HEK293T (cell line): ENCODE results near the gene SERPINB6.
A peak's percentile ranks its signal among the peaks of the same experiment; 100 is the strongest.
"Not testable (repeated sequence)": the region's sequence is repeated elsewhere in the genome, so short reads cannot be mapped to it uniquely, and the experiment has no call there.

Source experiments
- CTCF ChIA-PET: fragments of 350-600 bp; formaldehyde crosslinking; extraction: SDS; loops from one replicate; lab custom pipeline; 2021; ENCODE audit warnings: antibody characterized with exemption, inconsistent platforms; lab: Yijun Ruan, JAX
- POLR2A ChIA-PET: fragments of 350-600 bp; formaldehyde crosslinking; extraction: SDS; loops from one replicate; lab custom pipeline; 2020; ENCODE audit warnings: antibody characterized with exemption, inconsistent platforms; lab: Yijun Ruan, JAX
- DNase-seq: peaks from one replicate; pipeline ENCODE4 v3.0.0; 2012; ENCODE audit warnings: mixed read lengths; ENCODE audit errors: extremely low spot score
- ARNT ChIP-seq: fragments of 450-650 bp; IDR thresholded peaks from 2 replicates; pipeline ENCODE4 v1.6.1; 2017; ENCODE audit warnings: mild to moderate bottlenecking
- BHLHE40 ChIP-seq: fragments of 450-650 bp; IDR thresholded peaks from 2 replicates; pipeline ENCODE4 v1.6.1; 2016; ENCODE audit warnings: mild to moderate bottlenecking, moderate library complexity, borderline replicate concordance
- CTBP1 ChIP-seq: fragments of 450-650 bp; IDR thresholded peaks from 2 replicates; pipeline ENCODE4 v1.6.1; 2016; ENCODE audit warnings: borderline replicate concordance
- ELF4 ChIP-seq: fragments of 450-650 bp; IDR thresholded peaks from 2 replicates; pipeline ENCODE4 v1.6.1; 2017; ENCODE audit warnings: antibody characterized with exemption
- FOXA1 ChIP-seq: fragments of 450-650 bp; IDR thresholded peaks from 2 replicates; pipeline ENCODE4 v1.6.1; 2016; ENCODE audit warnings: mild to moderate bottlenecking
- FOXK2 ChIP-seq: fragments of 450-650 bp; IDR thresholded peaks from 2 replicates; pipeline ENCODE4 v1.6.1; 2016; ENCODE audit warnings: mild to moderate bottlenecking
- FOXM1 ChIP-seq: fragments of 450-650 bp; IDR thresholded peaks from 2 replicates; pipeline ENCODE4 v1.6.1; 2017; ENCODE audit warnings: mild to moderate bottlenecking, borderline replicate concordance
- HDGF ChIP-seq: fragments of 450-650 bp; IDR thresholded peaks from 2 replicates; pipeline ENCODE4 v1.6.1; 2017; ENCODE audit warnings: antibody characterized with exemption, borderline replicate concordance
- L3MBTL2 ChIP-seq: fragments of 450-650 bp; conservative IDR thresholded peaks from 2 replicates; pipeline ENCODE4 v1.6.1; 2016; ENCODE audit warnings: mild to moderate bottlenecking
- LEF1 ChIP-seq: fragments of 450-650 bp; IDR thresholded peaks from 2 replicates; pipeline ENCODE4 v1.6.1; 2017; ENCODE audit warnings: mild to moderate bottlenecking, borderline replicate concordance
- NFRKB ChIP-seq: fragments of 450-650 bp; IDR thresholded peaks from 2 replicates; pipeline ENCODE4 v1.6.1; 2016; ENCODE audit warnings: mild to moderate bottlenecking, moderate library complexity
- SP1 ChIP-seq: fragments of 450-650 bp; IDR thresholded peaks from 2 replicates; pipeline ENCODE4 v1.6.1; 2017
- SUZ12 ChIP-seq: fragments of 450-650 bp; IDR thresholded peaks from 2 replicates; pipeline ENCODE4 v1.6.1; 2016; ENCODE audit warnings: mild to moderate bottlenecking
- TARDBP ChIP-seq: fragments of 450-650 bp; IDR thresholded peaks from 2 replicates; pipeline ENCODE4 v1.6.1; 2016
- ZNF384 ChIP-seq: fragments of 450-650 bp; IDR thresholded peaks from 2 replicates; pipeline ENCODE4 v1.6.1; 2016
- TF ChIP-seq, protein P1 (sequence below): fragments of 450-650 bp; IDR thresholded peaks from 2 replicates; pipeline ENCODE4 v1.6.1; 2016

Gene SERPINB6

DNA sequence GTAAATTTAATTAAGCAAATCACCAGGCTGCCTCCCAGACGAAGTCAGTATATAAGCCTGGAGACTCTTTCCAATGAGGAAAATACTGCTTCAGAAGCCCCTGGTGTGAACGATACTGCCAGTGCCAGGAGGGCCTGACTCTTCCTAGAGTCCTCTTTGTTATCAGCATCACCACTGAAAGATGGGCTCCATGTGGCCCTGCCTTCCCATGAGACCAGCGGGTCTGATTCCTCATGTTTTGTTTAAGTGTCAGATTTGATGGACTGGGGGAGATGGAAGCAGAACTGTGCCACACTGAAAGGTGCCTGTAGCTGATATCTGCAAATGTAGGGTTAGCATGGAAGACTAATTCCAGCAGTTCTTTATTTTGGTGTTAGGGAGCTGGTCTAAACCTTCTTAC is 36.2 kb upstream of the SERPINB6 start:
- no peak for TF ChIP-seq TARDBP
- TF ChIP-seq FOXA1: no peak
- TF ChIP-seq NFRKB: no peak
- TF ChIP-seq CTBP1: no peak
- TF ChIP-seq SP1: no peak
- TF ChIP-seq ELF4: no peak
- no peak for TF ChIP-seq HDGF
- no peak for TF ChIP-seq BHLHE40
- no peak for TF ChIP-seq ARNT
- no peak for TF ChIP-seq LEF1
- TF ChIP-seq, protein P1, sequence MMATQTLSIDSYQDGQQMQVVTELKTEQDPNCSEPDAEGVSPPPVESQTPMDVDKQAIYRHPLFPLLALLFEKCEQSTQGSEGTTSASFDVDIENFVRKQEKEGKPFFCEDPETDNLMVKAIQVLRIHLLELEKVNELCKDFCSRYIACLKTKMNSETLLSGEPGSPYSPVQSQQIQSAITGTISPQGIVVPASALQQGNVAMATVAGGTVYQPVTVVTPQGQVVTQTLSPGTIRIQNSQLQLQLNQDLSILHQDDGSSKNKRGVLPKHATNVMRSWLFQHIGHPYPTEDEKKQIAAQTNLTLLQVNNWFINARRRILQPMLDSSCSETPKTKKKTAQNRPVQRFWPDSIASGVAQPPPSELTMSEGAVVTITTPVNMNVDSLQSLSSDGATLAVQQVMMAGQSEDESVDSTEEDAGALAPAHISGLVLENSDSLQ: no peak
- no peak for TF ChIP-seq FOXM1
- no peak for TF ChIP-seq ZNF384
- TF ChIP-seq L3MBTL2: no peak
- no peak for TF ChIP-seq FOXK2
- ChIA-PET CTCF (no interaction called here), POLR2A (no interaction called here)
- no peak for DNase-seq

DNA sequence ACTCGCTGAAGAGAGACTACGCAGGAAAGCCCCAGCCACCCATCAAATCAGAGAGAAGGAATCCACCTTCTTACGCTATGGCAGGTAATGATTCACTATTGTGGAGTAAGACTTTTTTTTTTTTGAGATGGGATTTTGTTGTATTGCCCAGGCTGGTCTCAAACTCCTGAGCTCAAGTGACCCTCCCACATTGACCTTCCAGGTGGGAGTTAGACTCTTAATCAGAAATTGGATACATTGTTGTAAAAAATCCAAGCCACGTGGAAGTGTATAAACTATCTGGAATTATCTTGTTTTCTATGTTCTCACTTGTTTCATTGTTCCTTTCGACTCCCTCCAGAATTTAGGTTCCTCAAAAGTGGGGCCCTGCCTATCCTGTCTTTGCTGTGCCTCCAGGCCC is 35.1 kb upstream of the SERPINB6 start:
- CTCF ChIA-PET: no interaction called here

DNA sequence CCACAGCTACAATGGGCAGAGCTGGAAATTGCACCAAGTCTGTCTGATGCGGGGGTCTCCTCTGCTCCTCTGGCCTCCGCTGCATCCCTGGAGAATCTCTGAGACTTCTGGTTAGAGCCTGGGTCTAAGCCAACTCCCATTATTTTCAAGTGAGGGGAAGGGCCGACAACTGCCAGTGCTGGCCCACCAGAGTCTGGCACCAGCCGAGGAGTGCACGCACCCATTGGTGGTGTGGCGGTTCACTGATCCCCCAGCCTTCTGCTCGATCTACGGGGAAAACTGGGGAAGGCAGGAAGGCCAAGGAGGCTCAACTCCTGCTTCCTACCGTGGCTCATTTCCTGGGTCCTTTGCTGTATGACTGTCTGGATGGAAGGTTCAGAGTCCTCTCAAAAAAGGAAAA is 34.5 kb upstream of the SERPINB6 start:
- POLR2A ChIA-PET: no interaction called here
- DNase-seq: no peak
- TF ChIP-seq BHLHE40 (no peak), FOXM1 (no peak), TARDBP (no peak), LEF1 (no peak), HDGF (no peak), SP1 (no peak), NFRKB (no peak), FOXA1 (no peak), L3MBTL2 (no peak), ZNF384 (no peak)
- TF ChIP-seq, protein P1: no peak
- CTCF ChIA-PET: no interaction called here

More for the DNA sequence above, 35.1 kb upstream of the SERPINB6 start:
- DNase-seq: no peak
- TF ChIP-seq ZNF384: no peak
- TF ChIP-seq, protein P1: no peak
- no peak for TF ChIP-seq TARDBP
- no peak for TF ChIP-seq L3MBTL2
- POLR2A ChIA-PET: no interaction called here

DNA sequence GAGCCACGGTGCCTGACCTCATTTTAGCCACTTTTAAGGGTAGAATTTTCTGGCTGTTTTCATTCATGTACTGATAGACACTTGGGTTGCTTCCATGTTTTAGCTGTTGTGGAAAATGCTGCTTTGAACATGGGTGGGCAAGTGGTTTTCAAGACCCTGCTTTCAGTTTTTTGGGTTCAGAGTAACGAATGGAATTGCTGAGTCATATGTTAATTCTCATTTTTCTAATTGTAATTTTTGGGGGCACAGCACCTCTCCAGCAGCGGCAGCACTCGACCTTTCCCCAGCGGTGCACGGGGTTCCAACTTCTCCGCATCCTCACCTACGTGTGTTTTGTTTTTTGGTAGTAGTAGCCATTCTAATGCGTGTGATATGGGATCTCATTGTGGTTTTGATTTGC is 33.7 kb upstream of the SERPINB6 start:
- ChIA-PET POLR2A (no interaction called here), CTCF (no interaction called here)
- TF ChIP-seq, protein P1: no peak
- TF ChIP-seq TARDBP: no peak
- no peak for TF ChIP-seq SP1
- TF ChIP-seq LEF1: no peak
- TF ChIP-seq FOXM1: no peak
- no peak for TF ChIP-seq SUZ12
- TF ChIP-seq ARNT: no peak
- TF ChIP-seq CTBP1: no peak
- no peak for TF ChIP-seq NFRKB
- TF ChIP-seq ELF4: no peak
- no peak for TF ChIP-seq FOXK2
- TF ChIP-seq BHLHE40: no peak
- TF ChIP-seq ZNF384: no peak
- no peak for TF ChIP-seq HDGF
- TF ChIP-seq L3MBTL2: no peak
- no peak for TF ChIP-seq FOXA1
- DNase-seq: no peak

DNA sequence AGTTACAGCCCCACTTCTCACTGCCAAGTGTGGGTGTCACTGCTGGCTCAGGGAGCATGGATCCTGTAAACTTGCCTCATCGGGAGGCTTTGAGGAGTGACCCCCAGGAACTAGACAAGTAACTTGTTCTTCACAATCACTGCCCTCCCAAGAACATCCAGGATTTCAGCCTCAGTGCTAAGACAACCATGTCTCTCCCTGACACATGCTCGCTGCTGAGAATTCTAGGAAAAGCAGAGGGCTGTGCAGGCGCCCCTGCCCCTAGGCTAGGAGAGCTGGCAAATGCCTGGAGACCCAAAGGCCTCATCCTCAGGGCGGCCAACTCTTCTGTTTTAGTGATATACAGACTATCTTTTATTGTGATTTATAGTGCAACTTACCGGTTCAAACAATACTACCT is 31.9 kb upstream of the SERPINB6 start:
- POLR2A ChIA-PET, DNase-seq, CTCF ChIA-PET: not testable (repeated sequence)

DNA sequence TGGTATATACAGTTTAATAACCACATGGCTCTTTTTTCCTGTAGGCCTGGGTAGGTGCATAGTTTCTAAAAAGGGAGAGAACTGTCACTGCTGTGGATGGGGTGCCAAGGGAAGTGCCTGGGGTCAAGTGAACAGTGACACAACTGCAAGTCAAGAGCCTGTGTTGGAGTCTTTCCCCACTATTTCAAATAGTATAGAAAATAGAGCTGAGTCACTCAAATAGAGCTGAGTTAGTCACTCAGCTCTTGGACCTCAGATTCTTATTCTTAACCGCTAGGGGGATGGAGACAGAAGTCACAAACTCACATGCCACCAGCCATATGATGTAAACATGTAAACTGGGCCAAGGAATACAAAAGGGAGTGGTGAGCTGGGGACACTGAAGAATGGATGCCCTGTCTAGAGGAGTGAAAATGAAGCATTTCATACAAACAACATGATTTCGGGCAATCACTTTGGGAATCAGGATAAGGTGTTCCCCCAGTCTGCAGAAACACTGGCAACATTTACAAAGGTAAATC is 30.5 kb upstream of the SERPINB6 start:
- TF ChIP-seq ARNT (no peak), FOXK2 (peak; percentile 96)
- TF ChIP-seq, protein P1: peak; percentile 42; the same call in 1 of the 2 replicates
- DNase-seq: peak; percentile 61
- POLR2A ChIA-PET: interaction anchor here (1.0 to 1.4 kb wide), 4 partner anchors 22 to 62 kb away, joined by 3 to 5 read pairs (median 4); no protein-coding TSS in a partner anchor
- CTCF ChIA-PET: interaction anchor here (0.6 to 1.4 kb wide), 11 partner anchors 18 to 252 kb away, joined by 3 to 9 read pairs (median 4); no protein-coding TSS in a partner anchor
